Stimulated activated CD4-positive, alpha-beta T cell treated with anti-CD3 and anti-CD28 coated beads, Interleukin-2, amount 100 ng/mL, for 48 hours (primary cell): ENCODE results near the gene GYPC.
"Not testable (repeated sequence)": the region's sequence is repeated elsewhere in the genome, so short reads cannot be mapped to it uniquely, and the experiment has no call there.

Experiments used
- DNase-seq, 2 donors: peaks; one replicate each; pipeline ENCODE4 v3.0.0-alpha.2; 2020

The GYPC gene

GRCh38 chr2:126700677-126701076 lies 44.7 kb downstream of the GYPC start:
- no peak for DNase-seq

GRCh38 chr2:126703311-126703710 lies 47.4 kb downstream of the GYPC start:
- no peak for DNase-seq

- no peak for DNase-seq
These were observed 48.6 kb downstream of the GYPC start for GRCh38 chr2:126704434-126705160.

GRCh38 chr2:126707191-126707590 lies 51.2 kb downstream of the GYPC start:
- no peak for DNase-seq

GRCh38 chr2:126707941-126708340 lies 52.0 kb downstream of the GYPC start:
- no peak for DNase-seq

GRCh38 chr2:126714191-126714965 lies 58.4 kb downstream of the GYPC start:
- DNase-seq = no peak

GRCh38 chr2:126715111-126715510 lies 59.2 kb downstream of the GYPC start:
- no peak for DNase-seq

- DNase-seq = no peak
These were observed 59.8 kb downstream of the GYPC start for GRCh38 chr2:126715576-126716406.

GRCh38 chr2:126717277-126717676 lies 61.3 kb downstream of the GYPC start:
- not testable (repeated sequence) for DNase-seq

- no peak for DNase-seq
These were observed 62.0 kb downstream of the GYPC start for GRCh38 chr2:126717928-126718327.

GRCh38 chr2:126719191-126719832 lies 63.4 kb downstream of the GYPC start:
- DNase-seq = no peak

GRCh38 chr2:126719833-126720351 lies 63.9 kb downstream of the GYPC start:
- no peak for DNase-seq

- no peak for DNase-seq
These were observed 64.7 kb downstream of the GYPC start for GRCh38 chr2:126720638-126721037.

GRCh38 chr2:126722081-126722480 lies 66.1 kb downstream of the GYPC start:
- no peak for DNase-seq

GRCh38 chr2:126722546-126722945 lies 66.6 kb downstream of the GYPC start:
- no peak for DNase-seq

GRCh38 chr2:126723281-126723815 lies 67.4 kb downstream of the GYPC start:
- no peak for DNase-seq

GRCh38 chr2:126725580-126725979 lies 69.6 kb downstream of the GYPC start:
- no peak for DNase-seq

- no peak for DNase-seq
These were observed 73.9 kb downstream of the GYPC start for GRCh38 chr2:126729896-126730295.

- DNase-seq = no peak
These were observed 74.7 kb downstream of the GYPC start for GRCh38 chr2:126730655-126731054.

- DNase-seq = no peak
These were observed 75.4 kb downstream of the GYPC start for GRCh38 chr2:126731353-126731752.

- no peak for DNase-seq
These were observed 76.8 kb downstream of the GYPC start for GRCh38 chr2:126732682-126733245.

- no peak for DNase-seq
These were observed 77.8 kb downstream of the GYPC start for GRCh38 chr2:126733795-126734194.
